Measurements from ENCODE around the gene KRTAP10-2. TPM values are rescaled to one million over a fixed set of nuclear protein-coding genes. Genes with fewer than 3 reads are reported as not detected.
"Not testable (repeated sequence)": the region's sequence is repeated elsewhere in the genome, so short reads cannot be mapped to it uniquely, and the experiment has no call there.

KRTAP10-2 gene
- total and polyA plus RNA-seq, 2 experiments from 2014 or later: not detected

- H3K4me3 ChIP-seq: no peak overlapping the region
- no peaks in the 10 kb centered on the region for H3K36me3 ChIP-seq (ENCODE audit: low read depth)
- H3K4me2 ChIP-seq (ENCODE audit: unreplicated experiment): no peak overlapping the region
- in situ Hi-C loops (cut with MboI): loop anchor here (25.0 kb wide), 1 partner anchor 532 kb away; no protein-coding TSS in a partner anchor
- H3K4me1 ChIP-seq (ENCODE audit: insufficient read depth): no peaks in the 10 kb centered on the region
- H3F3A ChIP-seq (ENCODE audit: insufficient read depth): no peaks in the 10 kb centered on the region
- TF ChIP-seq EZH2phosphoT487 (IDR thresholded peaks at IDR 0.05; ENCODE audit: insufficient read depth, low read depth): no peak
- TF ChIP-seq EZH2 (IDR thresholded peaks at IDR 0.05; ENCODE audit: insufficient read depth, poor library complexity, severe bottlenecking): no peak
- no peaks in the 10 kb centered on the region for H3K9me3 ChIP-seq (ENCODE audit: low read depth)
- WGBS, 2 experiments (ENCODE audit: low coverage in 1 of 2, low lambda C conversion rate in 2 of 2, missing lambda C conversion rate in 2 of 2): 51 to 52% methylated on average over 20 of the region's 20 CpGs
- DNase-seq: no peak
- H4K20me1 ChIP-seq (ENCODE audit: insufficient read depth): no peaks in the 10 kb centered on the region
- H3K27me3 ChIP-seq (replicated peaks; ENCODE audit: insufficient read depth): peaks cover 12% of the 10 kb centered on the region
- H3K9me2 ChIP-seq (ENCODE audit: insufficient read depth): no peaks in the 10 kb centered on the region
- no peak overlapping the region for H3K27ac ChIP-seq
- no peak overlapping the region for H3K9ac ChIP-seq
- H2AFZ ChIP-seq: no peak overlapping the region
- H3K79me2 ChIP-seq (ENCODE audit: insufficient read depth): no peaks in the 10 kb centered on the region
Observed at GRCh38 chr21:44593598-44594405, 42.5 kb upstream of the KRTAP10-2 start.

- H3K36me3 ChIP-seq (ENCODE audit: low read depth): no peaks in the 10 kb centered on the region
- 29% methylated on average over 32 to 33 of the region's 33 CpGs for WGBS, 2 experiments (ENCODE audit: low coverage in 1 of 2, low lambda C conversion rate in 2 of 2, missing lambda C conversion rate in 2 of 2)
- no peaks in the 10 kb centered on the region for H3K4me1 ChIP-seq (ENCODE audit: insufficient read depth)
- H3K79me2 ChIP-seq (ENCODE audit: insufficient read depth): no peaks in the 10 kb centered on the region
- H3K27ac ChIP-seq: no peak within 1 kb of the TSS
- TF ChIP-seq EZH2phosphoT487 (IDR thresholded peaks at IDR 0.05; ENCODE audit: insufficient read depth, low read depth): no peak
- no peak for TF ChIP-seq EZH2 (IDR thresholded peaks at IDR 0.05; ENCODE audit: insufficient read depth, poor library complexity, severe bottlenecking)
- no peaks in the 10 kb centered on the region for H3F3A ChIP-seq (ENCODE audit: insufficient read depth)
- no peak for DNase-seq
- no peak within 1 kb of the TSS for H3K4me3 ChIP-seq
- H3K9me3 ChIP-seq (ENCODE audit: low read depth): no peaks in the 10 kb centered on the region
- in situ Hi-C loops (cut with MboI): loop anchor here (25.0 kb wide), 1 partner anchor 530 kb away; no protein-coding TSS in a partner anchor
- H3K27me3 ChIP-seq (replicated peaks; ENCODE audit: insufficient read depth): peaks cover 3% of the 10 kb centered on the region
- no peak within 1 kb of the TSS for H3K9ac ChIP-seq
- H3K4me2 ChIP-seq (ENCODE audit: unreplicated experiment): no peak within 1 kb of the TSS
- no peaks in the 10 kb centered on the region for H3K9me2 ChIP-seq (ENCODE audit: insufficient read depth)
- H2AFZ ChIP-seq: no peak within 1 kb of the TSS
- H4K20me1 ChIP-seq (ENCODE audit: insufficient read depth): no peaks in the 10 kb centered on the region
Observed at GRCh38 chr21:44592446-44593311, 41.4 kb upstream of the KRTAP10-2 start, which contains the start of gene KRTAP10-6. Gene KRTAP10-6 (minus strand): TSS chr21:44592505. CDS start chr21:44592484, 21 bp downstream.

- H3K9me3 ChIP-seq (ENCODE audit: low read depth); H3K4me3 ChIP-seq; H3K4me2 ChIP-seq (ENCODE audit: unreplicated experiment); H2AFZ ChIP-seq; H4K20me1 ChIP-seq (ENCODE audit: insufficient read depth); H3K4me1 ChIP-seq (ENCODE audit: insufficient read depth); DNase-seq; H3K9me2 ChIP-seq (ENCODE audit: insufficient read depth); H3K36me3 ChIP-seq (ENCODE audit: low read depth); H3K27me3 ChIP-seq (replicated peaks; ENCODE audit: insufficient read depth); H3K9ac ChIP-seq; H3K79me2 ChIP-seq (ENCODE audit: insufficient read depth); H3F3A ChIP-seq (ENCODE audit: insufficient read depth); H3K27ac ChIP-seq: not testable (repeated sequence)
- in situ Hi-C loops (cut with MboI): loop anchor here (25.0 kb wide), 1 partner anchor 529 kb away; no protein-coding TSS in a partner anchor
- 11% methylated on average over 2 to 3 of the region's 4 CpGs for WGBS, 2 experiments (ENCODE audit: low coverage in 1 of 2, low lambda C conversion rate in 2 of 2, missing lambda C conversion rate in 2 of 2)
Observed at GRCh38 chr21:44591801-44592130, 40.5 kb upstream of the KRTAP10-2 start.

- not testable (repeated sequence) for H3K4me2 ChIP-seq (ENCODE audit: unreplicated experiment); H3K36me3 ChIP-seq (ENCODE audit: low read depth); H2AFZ ChIP-seq; H3K27ac ChIP-seq; H3K9ac ChIP-seq; H3K27me3 ChIP-seq (replicated peaks; ENCODE audit: insufficient read depth); H3K9me3 ChIP-seq (ENCODE audit: low read depth); H3K4me1 ChIP-seq (ENCODE audit: insufficient read depth); H3F3A ChIP-seq (ENCODE audit: insufficient read depth); H3K9me2 ChIP-seq (ENCODE audit: insufficient read depth); H4K20me1 ChIP-seq (ENCODE audit: insufficient read depth); H3K79me2 ChIP-seq (ENCODE audit: insufficient read depth); H3K4me3 ChIP-seq; DNase-seq
- in situ Hi-C loops (cut with MboI): loop anchor here (25.0 kb wide), 1 partner anchor 529 kb away; no protein-coding TSS in a partner anchor
- WGBS, 2 experiments (ENCODE audit: low coverage in 1 of 2, low lambda C conversion rate in 2 of 2, missing lambda C conversion rate in 2 of 2): 12% methylated on average over 14 to 18 of the region's 19 CpGs
Observed at GRCh38 chr21:44590897-44591800, 39.8 kb upstream of the KRTAP10-2 start.

All from GM23248 (cell line).